Adipocyte (in vitro differentiated cells): ENCODE data around the gene SFMBT1.
"Not testable (repeated sequence)": the region's sequence is repeated elsewhere in the genome, so short reads cannot be mapped to it uniquely, and the experiment has no call there.

Experiments
- DNase-seq: peaks from one replicate; pipeline ENCODE4 v3.0.0-alpha.2; 2015; ENCODE audit warnings: low read depth
- H3K27me3 ChIP-seq: replicated peaks from 2 replicates; pipeline ENCODE4 v1.7.0; 2013; ENCODE audit warnings: mild to moderate bottlenecking, low read length, moderate library complexity; ENCODE audit not compliant: control insufficient read depth, insufficient read depth
- H3K36me3 ChIP-seq: 2 replicates; pipeline ENCODE4 v1.7.0; 2013; ENCODE audit warnings: low read length, mild to moderate bottlenecking, moderate library complexity; ENCODE audit not compliant: control insufficient read depth, insufficient read depth, severe bottlenecking
- H3K4me1 ChIP-seq: 2 replicates; pipeline ENCODE4 v1.7.0; 2013; ENCODE audit warnings: mild to moderate bottlenecking, low read length, moderate library complexity; ENCODE audit not compliant: control insufficient read depth, insufficient read depth
- H3K4me3 ChIP-seq: 2 replicates; pipeline ENCODE4 v1.7.0; 2013; ENCODE audit warnings: mild to moderate bottlenecking, low read length, moderate library complexity
- H3K9ac ChIP-seq: 2 replicates; pipeline ENCODE4 v1.7.0; 2013; ENCODE audit warnings: mild to moderate bottlenecking, low read length, moderate library complexity
- H3K9me3 ChIP-seq: 2 replicates; pipeline ENCODE4 v1.7.0; 2013; ENCODE audit warnings: mild to moderate bottlenecking, low read length, moderate library complexity; ENCODE audit not compliant: control insufficient read depth

The SFMBT1 gene

GRCh38 chr3:53046171-53047170 lies 598 bp upstream of the SFMBT1 start:
- H3K4me1 ChIP-seq = peaks cover 7% of the 10 kb centered on the region
- no peaks in the 10 kb centered on the region for H3K9me3 ChIP-seq
- H3K4me3 ChIP-seq = peak overlapping the region; percentile 82
- no peaks in the 10 kb centered on the region for H3K36me3 ChIP-seq
- no peaks in the 10 kb centered on the region for H3K27me3 ChIP-seq
- DNase-seq = peak; percentile 55
- peak overlapping the region; percentile 84 for H3K9ac ChIP-seq

GRCh38 chr3:53044711-53045517 lies 959 bp downstream of the SFMBT1 start:
- Histone ChIP-seq H3K36me3 (no peaks in the 10 kb centered on the region), H3K9ac (peak overlapping the region; percentile 85), H3K4me1 (peaks cover 12% of the 10 kb centered on the region), H3K9me3 (no peaks in the 10 kb centered on the region), H3K27me3 (no peaks in the 10 kb centered on the region), H3K4me3 (peak overlapping the region; percentile 88)
- peak; percentile 78 for DNase-seq

DNA sequence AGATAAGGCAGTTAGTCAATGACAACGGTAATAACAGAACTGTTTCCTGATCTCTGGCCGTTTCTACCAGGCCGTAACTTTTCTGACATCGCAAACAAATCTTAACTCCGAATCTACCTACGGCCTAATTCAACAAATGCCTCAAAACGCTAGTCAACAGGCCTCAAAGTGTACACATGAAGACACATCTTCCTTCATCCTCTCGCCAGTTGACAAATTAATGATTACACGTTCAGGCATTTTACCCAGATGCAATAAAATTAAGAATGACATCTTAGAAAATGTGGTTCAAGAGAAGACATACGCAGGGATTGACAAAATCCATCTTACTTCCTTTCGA lies 1.5 kb downstream of the SFMBT1 start:
- no peaks in the 10 kb centered on the region for H3K27me3 ChIP-seq
- peak overlapping the region; percentile 85 for H3K9ac ChIP-seq
- DNase-seq = no peak
- H3K9me3 ChIP-seq = no peaks in the 10 kb centered on the region
- peaks cover 14% of the 10 kb centered on the region for H3K4me1 ChIP-seq
- no peaks in the 10 kb centered on the region for H3K36me3 ChIP-seq
- peak overlapping the region; percentile 88 for H3K4me3 ChIP-seq

- Histone ChIP-seq H3K27me3 (no peaks in the 10 kb centered on the region), H3K4me1 (peaks cover 14% of the 10 kb centered on the region), H3K4me3 (no peak overlapping the region)
Observed at GRCh38 chr3:53043738-53044137, 2.1 kb downstream of the SFMBT1 start.

GRCh38 chr3:53042651-53043050 lies 3.2 kb downstream of the SFMBT1 start:
- no peak for DNase-seq
- H3K27me3 ChIP-seq = no peaks in the 10 kb centered on the region
- peaks cover 14% of the 10 kb centered on the region for H3K4me1 ChIP-seq
- H3K9ac ChIP-seq = no peak overlapping the region
- no peaks in the 10 kb centered on the region for H3K9me3 ChIP-seq
- no peak overlapping the region for H3K4me3 ChIP-seq
- no peaks in the 10 kb centered on the region for H3K36me3 ChIP-seq

More at GRCh38 chr3:53043738-53044137, 2.1 kb downstream of the SFMBT1 start:
- no peak for DNase-seq
- Histone ChIP-seq H3K9me3 (no peaks in the 10 kb centered on the region), H3K36me3 (no peaks in the 10 kb centered on the region), H3K9ac (no peak overlapping the region)

DNA sequence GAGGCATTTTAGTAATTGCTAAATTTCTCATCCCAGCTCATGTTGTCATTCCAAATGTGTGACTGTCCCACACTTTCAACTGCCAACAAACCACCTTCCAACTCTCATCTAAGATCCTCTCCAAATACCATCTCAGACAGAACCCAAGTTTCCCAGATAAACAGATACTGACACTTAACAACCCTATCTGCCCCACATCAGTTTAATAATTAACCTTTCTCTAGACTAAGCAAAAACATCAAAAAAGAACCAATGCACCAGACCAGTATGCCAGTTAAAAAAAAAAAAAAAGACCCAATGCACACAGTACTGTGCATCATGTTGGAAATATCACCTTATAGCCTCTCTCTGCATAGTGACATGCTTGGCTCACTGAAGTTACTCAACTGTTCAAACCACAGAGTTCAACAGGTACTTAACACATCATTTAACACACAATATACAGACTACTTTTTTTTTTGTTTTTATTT lies 5.5 kb downstream of the SFMBT1 start:
- H3K9me3 ChIP-seq = no peaks in the 10 kb centered on the region
- H3K4me1 ChIP-seq = peaks cover 14% of the 10 kb centered on the region
- H3K36me3 ChIP-seq = no peaks in the 10 kb centered on the region
- DNase-seq = no peak
- no peaks in the 10 kb centered on the region for H3K27me3 ChIP-seq
- H3K9ac ChIP-seq = no peak overlapping the region
- H3K4me3 ChIP-seq = no peak overlapping the region

DNA sequence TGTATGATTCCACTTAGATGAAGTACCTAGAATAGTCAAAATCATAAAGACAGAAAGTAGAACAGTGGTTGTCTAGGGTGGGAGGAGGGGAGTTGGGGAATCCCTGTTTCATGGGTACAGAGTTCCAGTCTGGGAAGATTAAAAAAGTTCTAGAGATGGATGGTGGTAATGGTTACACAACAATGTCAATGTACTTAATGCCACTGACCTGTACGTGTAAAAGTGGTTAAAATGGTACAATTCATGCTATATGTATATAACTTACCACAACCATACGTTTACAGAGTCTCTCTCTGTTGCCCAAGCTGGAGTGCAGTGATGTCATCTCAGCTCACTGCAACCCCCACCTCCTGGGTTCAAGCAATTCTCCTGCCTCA lies 6.5 kb downstream of the SFMBT1 start:
- Histone ChIP-seq H3K4me1 (peaks cover 10% of the 10 kb centered on the region), H3K36me3 (no peaks in the 10 kb centered on the region), H3K9me3 (no peaks in the 10 kb centered on the region), H3K27me3 (no peaks in the 10 kb centered on the region), H3K4me3 (no peak overlapping the region), H3K9ac (no peak overlapping the region)
- no peak for DNase-seq

DNA sequence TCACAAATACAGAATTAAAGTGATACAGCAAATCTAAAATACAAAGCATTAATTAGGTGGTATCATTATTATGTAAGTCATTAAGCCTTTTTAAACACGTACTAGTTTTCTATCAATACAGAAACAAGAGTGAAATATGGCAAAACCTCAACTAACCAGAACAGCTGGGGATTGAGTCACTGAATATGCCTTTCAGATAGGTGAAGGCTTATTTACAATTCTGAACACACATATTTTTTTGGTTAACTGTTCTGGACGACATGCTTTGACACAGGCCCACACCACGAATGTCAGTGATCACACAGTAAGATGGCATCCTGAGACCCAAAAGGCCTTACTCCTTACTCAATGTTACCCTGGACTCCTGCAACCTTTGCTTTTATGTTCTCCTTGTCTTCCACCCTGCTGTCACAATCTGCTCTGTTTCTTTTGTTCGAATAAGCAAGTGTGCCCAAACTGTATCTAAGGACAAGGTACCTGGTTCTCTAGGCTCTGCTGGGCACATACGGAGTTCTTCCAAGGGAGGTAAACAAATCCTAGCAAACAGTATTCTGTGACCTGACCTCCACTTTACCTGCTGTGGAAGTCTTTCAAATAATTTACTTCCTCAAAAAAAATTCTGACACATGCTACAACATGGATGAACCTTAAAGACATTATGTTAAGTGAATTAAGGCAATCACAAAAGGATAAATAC lies 7.0 kb downstream of the SFMBT1 start:
- Histone ChIP-seq H3K4me1 (peaks cover 7% of the 10 kb centered on the region), H3K36me3 (no peaks in the 10 kb centered on the region), H3K9me3 (no peaks in the 10 kb centered on the region), H3K27me3 (no peaks in the 10 kb centered on the region), H3K9ac (no peak overlapping the region), H3K4me3 (no peak overlapping the region)
- DNase-seq = no peak

GRCh38 chr3:53035825-53036619 lies 9.9 kb downstream of the SFMBT1 start:
- no peak overlapping the region for H3K4me3 ChIP-seq
- no peak overlapping the region for H3K9ac ChIP-seq
- H3K27me3 ChIP-seq = no peaks in the 10 kb centered on the region
- DNase-seq = no peak
- H3K9me3 ChIP-seq = no peaks in the 10 kb centered on the region
- no peaks in the 10 kb centered on the region for H3K36me3 ChIP-seq
- H3K4me1 ChIP-seq = peaks cover 7% of the 10 kb centered on the region

- H3K9me3 ChIP-seq, H3K36me3 ChIP-seq, H3K9ac ChIP-seq, DNase-seq, H3K4me3 ChIP-seq, H3K4me1 ChIP-seq, H3K27me3 ChIP-seq: not testable (repeated sequence)
Observed at GRCh38 chr3:53035018-53035417, 10.9 kb downstream of the SFMBT1 start.
